GM19395 (cell line): ENCODE results near the gene PACS1.
A peak's percentile ranks its signal among the peaks of the same experiment; 100 is the strongest.

ENCODE experiments used
- ATAC-seq: cut with Tn5 transposase; IDR thresholded peaks from one replicate; pipeline ENCODE4 v1.9.1; 2021; ENCODE audit warnings: mild to moderate bottlenecking, moderate library complexity; ENCODE audit not compliant: unreplicated experiment

The PACS1 gene

DNA sequence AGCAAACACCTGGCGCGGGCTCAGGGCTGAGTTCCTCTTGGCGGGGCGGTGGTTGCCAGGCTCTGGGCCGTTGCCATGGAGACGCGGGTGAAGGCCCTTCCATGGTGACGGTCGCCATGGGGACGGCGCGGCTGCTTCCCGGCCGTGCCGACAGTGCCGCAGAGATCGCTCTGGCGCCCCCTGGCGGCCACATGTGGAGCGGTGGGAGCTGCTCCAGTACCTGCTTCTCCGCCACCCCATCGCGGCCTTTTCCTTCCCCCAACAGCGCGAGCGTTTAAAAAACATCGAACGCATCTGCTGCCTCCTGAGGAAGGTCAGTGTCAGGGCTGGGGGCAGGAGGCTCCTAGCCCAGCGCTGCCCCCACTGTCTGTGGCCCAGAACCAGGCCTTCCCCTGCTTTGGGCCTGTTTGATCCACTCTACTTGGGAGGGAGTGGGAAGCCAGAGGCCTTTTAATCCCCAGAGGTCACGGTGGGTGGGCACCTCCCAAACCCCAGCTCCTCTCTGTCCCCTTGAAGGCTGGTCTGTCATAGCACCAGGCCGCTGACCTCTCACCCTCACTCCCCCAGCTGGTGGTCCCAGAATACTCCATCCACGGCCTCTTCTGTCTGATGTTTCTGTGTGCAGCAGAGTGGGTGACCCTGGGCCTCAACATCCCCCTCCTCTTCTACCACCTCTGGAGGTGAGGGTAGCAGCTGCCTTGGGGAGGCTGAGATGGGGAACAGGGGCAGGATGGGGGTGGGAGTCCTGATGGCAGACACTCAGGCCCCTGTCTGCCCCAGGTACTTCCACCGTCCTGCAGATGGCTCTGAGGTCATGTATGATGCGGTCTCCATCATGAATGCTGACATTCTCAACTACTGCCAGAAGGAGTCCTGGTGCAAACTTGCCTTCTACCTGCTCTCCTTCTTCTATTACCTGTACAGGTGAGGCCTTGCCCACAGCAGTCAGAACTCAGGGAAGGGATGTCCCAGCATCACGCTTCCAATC lies 212.7 kb downstream of the PACS1 start:
- ATAC-seq, result peak; percentile 79

GRCh38 chr11:66283461-66284105 lies 213.5 kb downstream of the PACS1 start:
- ATAC-seq, result no peak

DNA sequence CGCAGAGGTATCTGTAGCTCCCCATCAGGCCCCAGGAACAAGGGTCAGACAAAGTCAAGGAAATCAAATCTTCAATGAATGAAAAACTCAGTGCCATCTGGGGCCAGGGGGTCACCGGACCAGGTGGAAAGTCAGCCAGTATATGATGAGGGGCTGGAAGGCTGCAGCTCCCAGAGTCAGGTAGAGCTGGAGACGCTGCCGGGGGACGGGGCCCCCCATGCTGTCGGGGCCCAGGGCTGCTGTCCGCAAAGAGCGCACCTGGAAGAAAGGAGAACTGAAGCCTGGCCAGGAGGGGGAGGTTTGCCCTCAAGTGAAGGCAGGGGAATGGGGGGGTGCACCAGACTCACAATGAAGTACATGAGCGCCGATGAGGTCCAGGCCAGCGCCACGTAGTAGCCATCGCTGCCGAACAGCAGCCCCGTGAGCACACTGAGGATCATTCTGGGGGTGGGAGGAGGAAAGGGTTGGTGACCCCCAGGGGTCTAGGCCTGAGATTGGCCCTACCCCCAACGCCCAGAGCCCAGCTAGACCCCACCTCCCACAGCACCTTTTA lies 214.5 kb downstream of the PACS1 start:
- ATAC-seq, result no peak

DNA sequence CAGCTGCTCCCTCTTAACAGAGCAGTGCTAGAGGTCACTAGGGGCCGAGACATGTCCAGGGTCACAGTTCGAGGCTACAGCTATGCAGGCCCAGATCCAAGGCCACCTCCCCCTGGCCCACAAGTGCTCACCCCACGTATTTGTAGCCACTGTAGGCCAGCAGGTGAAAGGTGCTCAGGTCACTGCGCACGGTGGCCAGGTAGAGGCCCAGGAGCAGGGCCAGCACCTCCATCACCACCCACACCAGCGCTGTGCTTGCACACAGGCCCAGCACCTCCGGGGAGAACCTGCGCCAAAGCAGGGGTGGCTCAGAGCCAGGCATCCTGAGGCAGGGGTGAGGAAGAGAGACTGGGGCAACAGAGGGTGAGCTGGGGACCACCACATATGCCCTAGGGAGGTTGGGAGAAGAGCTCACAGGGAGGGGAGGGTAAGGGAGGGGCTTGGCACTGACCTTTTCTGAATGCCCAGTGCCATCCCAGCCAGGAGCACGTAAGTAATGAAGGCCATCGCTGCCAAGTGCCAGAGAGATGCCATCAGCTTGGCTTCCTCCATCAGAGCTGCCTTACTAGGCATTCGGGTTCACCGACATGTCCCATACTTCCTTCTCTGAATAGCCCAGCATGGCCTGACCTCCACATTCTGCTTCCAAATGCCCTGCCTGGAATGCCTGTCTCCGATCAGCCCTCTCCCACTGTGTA lies 215.3 kb downstream of the PACS1 start:
- no peak for ATAC-seq

DNA sequence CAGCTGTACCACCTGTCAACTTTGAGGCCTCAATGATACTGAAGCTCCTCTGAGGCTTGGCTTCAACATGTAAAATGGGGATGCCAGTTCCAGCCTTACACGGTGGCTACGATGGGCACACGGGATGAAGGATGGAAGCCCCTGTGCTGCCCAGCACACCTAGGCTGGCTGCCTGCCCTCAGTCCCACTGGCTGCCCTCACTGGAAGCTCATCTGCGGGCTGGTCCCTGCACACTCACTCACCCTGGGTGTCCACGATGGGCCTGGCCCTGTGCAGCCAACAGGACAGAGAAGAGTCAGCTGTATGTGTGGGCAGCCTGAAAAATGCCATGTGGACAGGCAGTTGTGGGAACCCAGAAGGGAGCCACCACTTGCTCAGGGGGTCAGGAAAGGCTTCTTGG lies 216.6 kb downstream of the PACS1 start:
- ATAC-seq, result no peak

DNA sequence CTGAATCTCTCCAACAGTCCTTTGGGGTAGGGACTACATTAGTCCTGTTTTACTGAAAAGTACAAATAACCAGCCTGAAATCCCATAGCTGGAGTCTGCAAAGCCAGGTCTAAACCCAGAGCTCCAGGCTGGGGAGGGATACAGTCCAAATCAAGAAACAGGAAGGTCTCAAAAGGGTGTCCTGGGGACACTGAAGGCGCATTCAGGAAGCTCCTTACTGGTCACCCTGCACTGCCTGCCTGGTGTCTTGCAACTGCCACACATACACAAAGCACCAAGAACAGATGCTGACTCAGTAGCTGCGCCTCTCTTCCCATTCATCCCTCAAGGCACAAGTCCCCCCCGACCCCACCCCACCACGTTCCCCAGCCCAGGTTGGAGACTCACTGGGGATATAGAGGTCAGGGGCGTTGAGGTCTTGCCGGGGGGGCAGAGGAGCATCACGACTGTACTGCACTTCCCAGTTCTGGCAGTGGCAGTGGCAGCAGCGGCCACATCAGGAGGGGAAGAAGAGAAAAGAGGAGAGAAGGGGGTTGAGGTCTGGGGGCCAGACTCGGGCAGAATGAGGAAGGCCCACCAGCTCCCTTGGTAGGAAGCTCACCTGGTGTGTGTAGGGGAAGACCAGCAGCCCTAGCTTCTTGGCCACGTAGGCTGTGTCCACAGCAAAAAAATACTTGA lies 217.3 kb downstream of the PACS1 start:
- ATAC-seq, result no peak

DNA sequence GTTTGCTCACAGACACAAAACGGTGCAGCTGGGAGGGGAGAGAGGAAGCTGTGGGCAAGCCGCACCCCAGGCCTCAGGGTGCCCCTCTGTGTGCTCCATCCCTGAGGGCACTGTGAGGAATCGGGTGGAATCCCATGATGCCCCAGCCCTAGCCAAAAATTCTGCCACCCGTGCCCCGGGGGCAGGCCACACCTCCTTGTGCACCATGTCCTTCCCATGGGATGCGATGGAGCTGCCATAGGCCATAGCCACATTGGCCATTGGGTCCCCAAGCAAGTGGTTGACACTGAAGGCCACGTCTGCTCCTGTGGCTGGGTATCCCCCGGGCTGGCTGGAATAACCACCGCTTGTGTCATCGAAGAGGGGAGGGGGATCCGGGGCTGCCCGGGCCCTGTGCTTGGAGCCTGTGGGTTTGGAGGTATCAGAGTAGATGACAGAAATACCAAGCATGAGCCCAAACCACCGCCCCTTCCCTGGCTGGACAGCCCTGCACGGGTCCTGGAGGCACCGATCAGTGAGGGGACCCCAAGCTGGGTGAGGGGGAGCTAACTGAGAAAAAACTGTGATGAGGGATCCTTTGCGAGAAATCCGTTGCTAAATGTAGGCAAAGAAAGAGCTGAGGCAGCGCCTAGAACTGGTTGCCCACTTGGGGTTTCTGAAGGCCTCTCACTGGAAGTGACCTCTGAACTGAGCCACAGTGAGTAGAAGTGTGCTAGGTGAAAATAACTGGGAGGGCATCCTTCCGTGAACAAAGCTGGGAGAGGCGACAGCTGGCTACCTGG lies 218.0 kb downstream of the PACS1 start:
- no peak for ATAC-seq

DNA sequence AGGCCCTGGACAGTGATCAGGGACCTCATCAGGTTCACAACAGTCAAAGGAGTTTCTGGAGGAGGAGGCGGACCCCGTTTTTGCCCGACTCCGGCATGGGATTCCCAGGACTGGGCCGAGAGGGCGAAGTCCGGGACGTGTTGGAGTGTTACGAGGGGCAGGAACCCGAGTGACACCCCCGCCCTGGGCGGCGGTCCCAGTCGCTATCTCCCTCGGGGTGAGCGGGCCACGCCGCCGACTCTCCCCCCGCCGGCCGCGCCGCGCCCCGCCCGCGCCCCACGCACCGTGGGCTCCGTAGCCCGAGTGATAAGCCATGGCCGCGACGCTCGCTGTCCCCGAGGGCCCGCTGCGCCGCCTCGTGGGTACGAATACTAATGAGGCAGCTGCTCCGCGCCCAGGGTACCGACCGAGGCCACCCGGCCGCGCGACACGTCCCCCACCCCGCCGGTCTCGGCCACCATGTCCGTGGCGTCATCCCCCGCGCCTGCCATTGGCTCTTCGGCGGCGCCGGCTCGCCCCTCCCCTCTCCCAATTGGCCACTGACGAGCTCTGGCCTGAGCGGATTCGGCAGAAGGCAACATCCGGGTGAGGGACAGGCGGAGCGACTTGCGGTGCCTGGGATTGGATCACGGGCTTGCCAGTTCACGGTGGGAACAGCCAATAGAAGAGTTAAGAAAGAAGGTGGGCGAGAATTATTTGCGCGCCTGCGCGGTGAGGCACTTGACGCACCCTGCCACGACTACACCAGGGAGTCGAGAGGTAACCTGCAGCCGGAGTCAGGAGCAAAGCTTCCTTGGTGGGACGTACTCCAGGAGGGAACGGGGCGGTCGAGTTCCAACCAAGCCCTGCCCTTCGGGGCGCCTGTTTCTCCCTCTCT lies 218.8 kb downstream of the PACS1 start, which contains the start of gene YIF1A:
YIF1A (minus strand) TSS at position 473 of the 877 bp plus-strand sequence; CDS start at position 315, 158 bp downstream.
- peak; percentile 90 for ATAC-seq

DNA sequence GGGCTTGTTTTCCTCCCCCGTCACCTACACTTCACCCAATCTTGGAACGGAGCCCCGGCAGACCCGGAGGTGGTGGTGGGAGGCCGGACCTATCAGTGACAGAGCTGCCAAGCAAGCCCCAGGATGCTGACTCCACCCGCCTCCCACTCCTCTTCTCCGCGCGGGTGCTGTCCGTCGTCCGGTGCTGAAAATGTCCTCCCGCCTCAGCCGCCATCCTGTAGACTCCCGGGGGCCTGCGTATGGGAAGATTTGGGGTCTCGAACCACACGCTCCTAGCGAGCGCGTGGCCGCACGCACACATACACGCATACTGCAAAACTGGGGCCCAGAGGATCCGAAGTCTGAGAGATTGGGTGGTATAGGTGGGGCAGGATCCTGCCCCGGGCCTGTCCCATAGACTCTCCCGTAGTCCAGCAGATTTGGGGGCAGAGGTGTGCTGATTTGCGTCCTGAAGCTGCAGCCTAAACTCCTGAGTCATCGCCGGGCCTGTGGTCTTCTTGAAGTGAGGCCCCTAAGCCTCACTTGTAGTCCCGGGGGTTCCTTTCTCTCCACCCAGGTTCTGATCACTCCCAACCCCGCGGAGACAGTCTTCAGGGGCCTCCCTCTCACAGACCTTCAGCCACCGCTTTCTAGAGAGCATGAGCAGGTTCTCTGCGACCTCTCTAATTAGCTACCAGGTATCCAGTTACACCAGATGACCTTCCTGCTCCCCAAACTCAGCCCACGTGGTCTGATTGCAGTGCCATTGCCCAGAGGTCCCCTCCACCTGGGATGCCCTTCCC lies 219.7 kb downstream of the PACS1 start:
- peak; percentile 59 for ATAC-seq

DNA sequence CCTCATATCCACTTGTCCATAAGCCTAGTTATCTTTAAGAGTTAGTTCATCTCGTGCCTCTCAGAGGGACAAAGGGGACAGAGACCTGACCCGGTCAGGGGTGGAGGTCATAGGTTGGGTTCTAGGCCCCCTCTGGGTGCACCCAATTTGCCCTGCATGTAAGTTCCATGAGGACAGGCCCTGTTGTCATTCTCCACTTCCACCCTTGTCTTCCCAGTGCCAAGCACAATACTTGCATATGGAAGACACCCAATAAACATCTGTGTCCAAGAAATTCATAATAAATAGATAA lies 220.2 kb downstream of the PACS1 start:
- ATAC-seq, result no peak

- no peak for ATAC-seq
Observed at GRCh38 chr11:66291303-66291705, 221.2 kb downstream of the PACS1 start.

GRCh38 chr11:66291706-66292542 lies 221.9 kb downstream of the PACS1 start, which contains the start of gene TMEM151A:
TSS of gene TMEM151A (plus strand) at chr11:66291894. CDS start at chr11:66292014, 120 bp downstream.
- no peak for ATAC-seq

DNA sequence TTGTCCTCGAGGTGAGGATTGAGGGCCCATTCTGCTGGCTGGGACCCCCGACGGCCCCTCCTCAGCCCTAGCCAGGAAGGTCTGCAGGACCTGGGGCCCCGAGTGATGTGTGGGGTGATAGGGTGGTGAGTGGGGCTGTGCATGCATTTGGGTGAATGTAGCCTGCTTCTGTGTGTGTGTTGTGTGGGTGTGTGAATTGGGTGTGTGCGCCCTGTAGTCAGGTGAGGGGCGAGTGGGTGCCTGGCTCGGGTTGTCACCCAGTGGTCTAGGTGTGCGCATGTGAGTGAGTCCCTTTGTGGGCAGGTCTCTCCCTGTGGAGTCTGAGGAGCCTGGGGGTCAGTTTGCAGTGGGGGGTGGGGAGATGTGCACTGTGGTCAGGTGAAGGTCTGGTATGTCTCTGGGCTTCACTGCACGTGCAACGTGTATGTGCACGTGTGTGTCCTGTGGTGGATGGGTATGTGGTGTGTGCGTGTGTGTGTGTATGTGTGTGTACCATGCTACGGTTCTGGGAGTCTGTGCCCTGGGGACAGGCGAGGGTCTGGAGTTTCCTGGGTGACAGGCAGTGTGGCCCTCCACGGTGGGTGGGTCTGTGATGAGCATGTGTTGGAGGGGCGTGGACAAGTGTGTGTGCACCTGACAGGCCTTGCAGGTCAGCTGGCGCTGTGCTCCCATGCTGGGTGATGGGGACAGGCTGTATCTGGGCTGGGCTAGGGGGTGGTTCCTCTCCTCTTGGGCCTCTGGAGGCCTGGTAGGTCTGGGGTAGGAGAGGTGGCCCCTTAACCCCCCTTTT lies 222.7 kb downstream of the PACS1 start:
- no peak for ATAC-seq

- no peak for ATAC-seq
Observed at GRCh38 chr11:66293352-66293751, 223.3 kb downstream of the PACS1 start.

DNA sequence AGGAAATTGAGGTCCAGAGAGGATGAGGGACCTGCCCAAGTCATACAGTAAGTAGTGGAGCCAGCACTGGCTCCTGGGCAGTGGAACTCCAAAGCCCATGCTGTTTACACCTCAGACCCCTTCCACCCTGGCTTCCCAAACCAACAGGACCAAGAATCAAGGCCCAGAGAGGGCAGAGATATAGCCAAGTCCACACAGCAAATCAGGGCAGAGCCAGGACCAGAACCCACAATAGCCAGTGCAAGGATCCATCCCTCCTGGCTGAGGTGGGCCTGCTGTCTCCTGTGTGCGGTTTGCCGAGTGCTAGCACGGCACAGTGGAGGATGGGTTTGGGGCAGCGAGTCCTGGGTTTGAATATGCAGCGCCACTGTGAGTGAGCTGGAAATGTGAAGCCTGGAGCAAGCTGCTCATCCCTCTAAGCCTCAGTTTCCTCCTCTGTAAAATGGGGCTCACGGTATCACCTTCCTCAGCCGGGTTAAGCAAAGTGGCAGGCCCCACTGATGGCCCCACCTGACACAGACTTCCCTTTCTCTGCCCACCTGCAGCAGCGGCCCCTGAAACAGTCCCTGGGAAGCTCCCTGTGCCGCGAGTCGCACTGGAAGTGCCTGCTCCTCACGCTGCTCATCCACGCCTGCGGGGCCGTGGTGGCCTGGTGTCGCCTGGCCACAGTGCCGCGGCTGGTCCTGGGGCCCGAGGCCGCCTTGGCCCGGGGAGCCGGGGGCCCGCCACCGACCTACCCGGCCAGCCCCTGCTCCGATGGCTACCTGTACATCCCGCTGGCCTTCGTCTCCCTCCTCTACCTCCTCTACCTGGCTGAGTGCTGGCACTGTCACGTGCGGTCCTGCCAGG lies 223.9 kb downstream of the PACS1 start:
- ATAC-seq, result no peak
